ENCODE measurements around the gene XRCC6. TPM values are rescaled to one million over a fixed set of nuclear protein-coding genes. Genes with fewer than 3 reads are reported as not detected.
A peak's percentile ranks its signal among the peaks of the same experiment; 100 is the strongest.

The XRCC6 gene
- total and polyA plus RNA-seq, 2 of the 13 experiments (the other 11 are each of a cell fraction or from before 2014, with no cell fraction given), result 124 to 625 TPM

DNA sequence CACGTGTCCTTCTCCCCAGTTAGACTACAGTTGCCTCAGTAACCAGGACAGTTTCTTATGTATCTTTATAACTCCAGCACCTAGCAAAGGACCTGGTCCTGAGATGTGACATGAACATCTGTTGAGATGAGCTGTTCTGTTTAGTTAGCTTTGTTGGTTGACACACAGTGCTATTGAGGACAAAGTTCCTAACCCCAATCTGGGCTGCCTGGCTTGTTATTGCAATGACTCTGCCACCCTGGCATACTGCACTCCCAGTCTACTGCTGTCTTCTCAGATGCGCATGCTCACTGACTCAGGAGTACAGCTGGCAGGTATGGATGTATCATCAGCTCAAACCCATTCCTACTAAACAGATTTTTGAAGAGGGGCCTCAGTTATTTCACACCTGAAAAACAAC is 7.6 kb upstream of the XRCC6 start (continued):
- TF ChIP-seq, protein P1, sequence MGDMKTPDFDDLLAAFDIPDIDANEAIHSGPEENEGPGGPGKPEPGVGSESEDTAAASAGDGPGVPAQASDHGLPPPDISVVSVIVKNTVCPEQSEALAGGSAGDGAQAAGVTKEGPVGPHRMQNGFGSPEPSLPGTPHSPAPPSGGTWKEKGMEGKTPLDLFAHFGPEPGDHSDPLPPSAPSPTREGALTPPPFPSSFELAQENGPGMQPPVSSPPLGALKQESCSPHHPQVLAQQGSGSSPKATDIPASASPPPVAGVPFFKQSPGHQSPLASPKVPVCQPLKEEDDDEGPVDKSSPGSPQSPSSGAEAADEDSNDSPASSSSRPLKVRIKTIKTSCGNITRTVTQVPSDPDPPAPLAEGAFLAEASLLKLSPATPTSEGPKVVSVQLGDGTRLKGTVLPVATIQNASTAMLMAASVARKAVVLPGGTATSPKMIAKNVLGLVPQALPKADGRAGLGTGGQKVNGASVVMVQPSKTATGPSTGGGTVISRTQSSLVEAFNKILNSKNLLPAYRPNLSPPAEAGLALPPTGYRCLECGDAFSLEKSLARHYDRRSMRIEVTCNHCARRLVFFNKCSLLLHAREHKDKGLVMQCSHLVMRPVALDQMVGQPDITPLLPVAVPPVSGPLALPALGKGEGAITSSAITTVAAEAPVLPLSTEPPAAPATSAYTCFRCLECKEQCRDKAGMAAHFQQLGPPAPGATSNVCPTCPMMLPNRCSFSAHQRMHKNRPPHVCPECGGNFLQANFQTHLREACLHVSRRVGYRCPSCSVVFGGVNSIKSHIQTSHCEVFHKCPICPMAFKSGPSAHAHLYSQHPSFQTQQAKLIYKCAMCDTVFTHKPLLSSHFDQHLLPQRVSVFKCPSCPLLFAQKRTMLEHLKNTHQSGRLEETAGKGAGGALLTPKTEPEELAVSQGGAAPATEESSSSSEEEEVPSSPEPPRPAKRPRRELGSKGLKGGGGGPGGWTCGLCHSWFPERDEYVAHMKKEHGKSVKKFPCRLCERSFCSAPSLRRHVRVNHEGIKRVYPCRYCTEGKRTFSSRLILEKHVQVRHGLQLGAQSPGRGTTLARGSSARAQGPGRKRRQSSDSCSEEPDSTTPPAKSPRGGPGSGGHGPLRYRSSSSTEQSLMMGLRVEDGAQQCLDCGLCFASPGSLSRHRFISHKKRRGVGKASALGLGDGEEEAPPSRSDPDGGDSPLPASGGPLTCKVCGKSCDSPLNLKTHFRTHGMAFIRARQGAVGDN (CRISPR knock-in tag; IDR thresholded peaks at IDR 0.05), result no peak
- TF ChIP-seq ISL2 (CRISPR knock-in tag; IDR thresholded peaks at IDR 0.05) (no peak), HNF4A (CRISPR knock-in tag; IDR thresholded peaks at IDR 0.05) (peak; percentile 34), RARA (CRISPR knock-in tag; IDR thresholded peaks at IDR 0.05) (0 out of 2 replicates have a peak, but pooled peaks have one; percentile 23), MXI1 (IDR thresholded peaks at IDR 0.05; ENCODE audit: borderline replicate concordance, low read depth, low read length) (peak; percentile 47; the same call in 1 of the 3 replicates), SALL1 (CRISPR knock-in tag; IDR thresholded peaks at IDR 0.05) (0 out of 2 replicates have a peak, but pooled peaks have one; percentile 15), SMAD9 (CRISPR knock-in tag; IDR thresholded peaks at IDR 0.05) (no peak)
- TF ChIP-seq, protein P2, sequence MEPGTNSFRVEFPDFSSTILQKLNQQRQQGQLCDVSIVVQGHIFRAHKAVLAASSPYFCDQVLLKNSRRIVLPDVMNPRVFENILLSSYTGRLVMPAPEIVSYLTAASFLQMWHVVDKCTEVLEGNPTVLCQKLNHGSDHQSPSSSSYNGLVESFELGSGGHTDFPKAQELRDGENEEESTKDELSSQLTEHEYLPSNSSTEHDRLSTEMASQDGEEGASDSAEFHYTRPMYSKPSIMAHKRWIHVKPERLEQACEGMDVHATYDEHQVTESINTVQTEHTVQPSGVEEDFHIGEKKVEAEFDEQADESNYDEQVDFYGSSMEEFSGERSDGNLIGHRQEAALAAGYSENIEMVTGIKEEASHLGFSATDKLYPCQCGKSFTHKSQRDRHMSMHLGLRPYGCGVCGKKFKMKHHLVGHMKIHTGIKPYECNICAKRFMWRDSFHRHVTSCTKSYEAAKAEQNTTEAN (CRISPR knock-in tag; conservative IDR thresholded peaks at IDR 0.05), result no peak
- TF ChIP-seq, protein P3, sequence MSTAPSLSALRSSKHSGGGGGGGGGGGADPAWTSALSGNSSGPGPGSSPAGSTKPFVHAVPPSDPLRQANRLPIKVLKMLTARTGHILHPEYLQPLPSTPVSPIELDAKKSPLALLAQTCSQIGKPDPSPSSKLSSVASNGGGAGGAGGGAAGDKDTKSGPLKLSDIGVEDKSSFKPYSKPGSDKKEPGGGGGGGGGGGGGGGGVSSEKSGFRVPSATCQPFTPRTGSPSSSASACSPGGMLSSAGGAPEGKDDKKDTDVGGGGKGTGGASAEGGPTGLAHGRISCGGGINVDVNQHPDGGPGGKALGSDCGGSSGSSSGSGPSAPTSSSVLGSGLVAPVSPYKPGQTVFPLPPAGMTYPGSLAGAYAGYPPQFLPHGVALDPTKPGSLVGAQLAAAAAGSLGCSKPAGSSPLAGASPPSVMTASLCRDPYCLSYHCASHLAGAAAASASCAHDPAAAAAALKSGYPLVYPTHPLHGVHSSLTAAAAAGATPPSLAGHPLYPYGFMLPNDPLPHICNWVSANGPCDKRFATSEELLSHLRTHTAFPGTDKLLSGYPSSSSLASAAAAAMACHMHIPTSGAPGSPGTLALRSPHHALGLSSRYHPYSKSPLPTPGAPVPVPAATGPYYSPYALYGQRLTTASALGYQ (CRISPR knock-in tag; IDR thresholded peaks at IDR 0.05), result no peak
- TF ChIP-seq, protein P4, sequence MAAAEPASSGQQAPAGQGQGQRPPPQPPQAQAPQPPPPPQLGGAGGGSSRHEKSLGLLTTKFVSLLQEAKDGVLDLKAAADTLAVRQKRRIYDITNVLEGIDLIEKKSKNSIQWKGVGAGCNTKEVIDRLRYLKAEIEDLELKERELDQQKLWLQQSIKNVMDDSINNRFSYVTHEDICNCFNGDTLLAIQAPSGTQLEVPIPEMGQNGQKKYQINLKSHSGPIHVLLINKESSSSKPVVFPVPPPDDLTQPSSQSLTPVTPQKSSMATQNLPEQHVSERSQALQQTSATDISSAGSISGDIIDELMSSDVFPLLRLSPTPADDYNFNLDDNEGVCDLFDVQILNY (CRISPR knock-in tag; conservative IDR thresholded peaks at IDR 0.05), result no peak
- TF ChIP-seq, protein P5, sequence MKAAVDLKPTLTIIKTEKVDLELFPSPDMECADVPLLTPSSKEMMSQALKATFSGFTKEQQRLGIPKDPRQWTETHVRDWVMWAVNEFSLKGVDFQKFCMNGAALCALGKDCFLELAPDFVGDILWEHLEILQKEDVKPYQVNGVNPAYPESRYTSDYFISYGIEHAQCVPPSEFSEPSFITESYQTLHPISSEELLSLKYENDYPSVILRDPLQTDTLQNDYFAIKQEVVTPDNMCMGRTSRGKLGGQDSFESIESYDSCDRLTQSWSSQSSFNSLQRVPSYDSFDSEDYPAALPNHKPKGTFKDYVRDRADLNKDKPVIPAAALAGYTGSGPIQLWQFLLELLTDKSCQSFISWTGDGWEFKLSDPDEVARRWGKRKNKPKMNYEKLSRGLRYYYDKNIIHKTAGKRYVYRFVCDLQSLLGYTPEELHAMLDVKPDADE (CRISPR knock-in tag; IDR thresholded peaks at IDR 0.05), result no peak
- TF ChIP-seq, protein P6, sequence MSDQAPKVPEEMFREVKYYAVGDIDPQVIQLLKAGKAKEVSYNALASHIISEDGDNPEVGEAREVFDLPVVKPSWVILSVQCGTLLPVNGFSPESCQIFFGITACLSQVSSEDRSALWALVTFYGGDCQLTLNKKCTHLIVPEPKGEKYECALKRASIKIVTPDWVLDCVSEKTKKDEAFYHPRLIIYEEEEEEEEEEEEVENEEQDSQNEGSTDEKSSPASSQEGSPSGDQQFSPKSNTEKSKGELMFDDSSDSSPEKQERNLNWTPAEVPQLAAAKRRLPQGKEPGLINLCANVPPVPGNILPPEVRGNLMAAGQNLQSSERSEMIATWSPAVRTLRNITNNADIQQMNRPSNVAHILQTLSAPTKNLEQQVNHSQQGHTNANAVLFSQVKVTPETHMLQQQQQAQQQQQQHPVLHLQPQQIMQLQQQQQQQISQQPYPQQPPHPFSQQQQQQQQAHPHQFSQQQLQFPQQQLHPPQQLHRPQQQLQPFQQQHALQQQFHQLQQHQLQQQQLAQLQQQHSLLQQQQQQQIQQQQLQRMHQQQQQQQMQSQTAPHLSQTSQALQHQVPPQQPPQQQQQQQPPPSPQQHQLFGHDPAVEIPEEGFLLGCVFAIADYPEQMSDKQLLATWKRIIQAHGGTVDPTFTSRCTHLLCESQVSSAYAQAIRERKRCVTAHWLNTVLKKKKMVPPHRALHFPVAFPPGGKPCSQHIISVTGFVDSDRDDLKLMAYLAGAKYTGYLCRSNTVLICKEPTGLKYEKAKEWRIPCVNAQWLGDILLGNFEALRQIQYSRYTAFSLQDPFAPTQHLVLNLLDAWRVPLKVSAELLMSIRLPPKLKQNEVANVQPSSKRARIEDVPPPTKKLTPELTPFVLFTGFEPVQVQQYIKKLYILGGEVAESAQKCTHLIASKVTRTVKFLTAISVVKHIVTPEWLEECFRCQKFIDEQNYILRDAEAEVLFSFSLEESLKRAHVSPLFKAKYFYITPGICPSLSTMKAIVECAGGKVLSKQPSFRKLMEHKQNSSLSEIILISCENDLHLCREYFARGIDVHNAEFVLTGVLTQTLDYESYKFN (CRISPR knock-in tag; conservative IDR thresholded peaks at IDR 0.05), result 0 out of 2 replicates have a peak, but pooled peaks have one; percentile 28
- TF ChIP-seq, protein P7, sequence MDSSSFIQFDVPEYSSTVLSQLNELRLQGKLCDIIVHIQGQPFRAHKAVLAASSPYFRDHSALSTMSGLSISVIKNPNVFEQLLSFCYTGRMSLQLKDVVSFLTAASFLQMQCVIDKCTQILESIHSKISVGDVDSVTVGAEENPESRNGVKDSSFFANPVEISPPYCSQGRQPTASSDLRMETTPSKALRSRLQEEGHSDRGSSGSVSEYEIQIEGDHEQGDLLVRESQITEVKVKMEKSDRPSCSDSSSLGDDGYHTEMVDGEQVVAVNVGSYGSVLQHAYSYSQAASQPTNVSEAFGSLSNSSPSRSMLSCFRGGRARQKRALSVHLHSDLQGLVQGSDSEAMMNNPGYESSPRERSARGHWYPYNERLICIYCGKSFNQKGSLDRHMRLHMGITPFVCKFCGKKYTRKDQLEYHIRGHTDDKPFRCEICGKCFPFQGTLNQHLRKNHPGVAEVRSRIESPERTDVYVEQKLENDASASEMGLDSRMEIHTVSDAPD (CRISPR knock-in tag; IDR thresholded peaks at IDR 0.05), result no peak
